HL-60 (cell line): ENCODE results near the gene ITGA4.

Experiments used
- GABPA ChIP-seq: IDR thresholded peaks from 2 replicates; pipeline ENCODE4 v1.6.1; 2012; ENCODE audit warnings: low read depth
- POLR2AphosphoS5 ChIP-seq: IDR thresholded peaks from 2 replicates; pipeline ENCODE4 v1.6.1; 2012; ENCODE audit warnings: low read depth
- SPI1 ChIP-seq: IDR thresholded peaks from 2 replicates; pipeline ENCODE4 v1.6.1; 2012; ENCODE audit warnings: low read depth, mild to moderate bottlenecking, borderline replicate concordance
- TF ChIP-seq, protein P1 (sequence below): IDR thresholded peaks from one replicate; pipeline ENCODE4 v1.5.1; 2011; ENCODE audit warnings: low read length, control low read depth, inconsistent platforms; ENCODE audit not compliant: insufficient read depth
- TF ChIP-seq, protein P2 (sequence below): IDR thresholded peaks from 2 replicates; pipeline ENCODE4 v1.6.1; 2012; ENCODE audit warnings: low read depth; ENCODE audit not compliant: insufficient replicate concordance

DNA sequence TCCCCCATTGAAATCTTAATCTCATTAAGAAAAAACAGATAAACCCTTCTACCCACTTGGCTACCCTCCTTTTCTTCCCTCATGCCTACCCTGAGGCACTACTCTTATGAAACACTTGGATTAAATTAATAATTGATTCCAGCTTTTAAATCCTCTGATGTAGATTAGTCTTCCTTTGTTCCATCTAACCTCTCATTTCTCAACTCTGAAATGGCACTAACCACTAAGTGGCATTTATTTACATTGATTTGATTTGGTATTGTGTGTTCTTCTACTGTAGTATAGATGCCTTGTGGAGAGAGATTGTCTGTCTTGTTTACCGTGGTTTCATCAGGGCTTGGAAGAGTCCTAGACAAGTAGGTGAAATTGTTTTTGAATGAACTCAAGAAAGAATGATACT, 26.7 kb downstream of the ITGA4 start:
- TF ChIP-seq, protein P1, sequence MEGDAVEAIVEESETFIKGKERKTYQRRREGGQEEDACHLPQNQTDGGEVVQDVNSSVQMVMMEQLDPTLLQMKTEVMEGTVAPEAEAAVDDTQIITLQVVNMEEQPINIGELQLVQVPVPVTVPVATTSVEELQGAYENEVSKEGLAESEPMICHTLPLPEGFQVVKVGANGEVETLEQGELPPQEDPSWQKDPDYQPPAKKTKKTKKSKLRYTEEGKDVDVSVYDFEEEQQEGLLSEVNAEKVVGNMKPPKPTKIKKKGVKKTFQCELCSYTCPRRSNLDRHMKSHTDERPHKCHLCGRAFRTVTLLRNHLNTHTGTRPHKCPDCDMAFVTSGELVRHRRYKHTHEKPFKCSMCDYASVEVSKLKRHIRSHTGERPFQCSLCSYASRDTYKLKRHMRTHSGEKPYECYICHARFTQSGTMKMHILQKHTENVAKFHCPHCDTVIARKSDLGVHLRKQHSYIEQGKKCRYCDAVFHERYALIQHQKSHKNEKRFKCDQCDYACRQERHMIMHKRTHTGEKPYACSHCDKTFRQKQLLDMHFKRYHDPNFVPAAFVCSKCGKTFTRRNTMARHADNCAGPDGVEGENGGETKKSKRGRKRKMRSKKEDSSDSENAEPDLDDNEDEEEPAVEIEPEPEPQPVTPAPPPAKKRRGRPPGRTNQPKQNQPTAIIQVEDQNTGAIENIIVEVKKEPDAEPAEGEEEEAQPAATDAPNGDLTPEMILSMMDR, result no peak
- TF ChIP-seq POLR2AphosphoS5, result no peak
- TF ChIP-seq, protein P2, sequence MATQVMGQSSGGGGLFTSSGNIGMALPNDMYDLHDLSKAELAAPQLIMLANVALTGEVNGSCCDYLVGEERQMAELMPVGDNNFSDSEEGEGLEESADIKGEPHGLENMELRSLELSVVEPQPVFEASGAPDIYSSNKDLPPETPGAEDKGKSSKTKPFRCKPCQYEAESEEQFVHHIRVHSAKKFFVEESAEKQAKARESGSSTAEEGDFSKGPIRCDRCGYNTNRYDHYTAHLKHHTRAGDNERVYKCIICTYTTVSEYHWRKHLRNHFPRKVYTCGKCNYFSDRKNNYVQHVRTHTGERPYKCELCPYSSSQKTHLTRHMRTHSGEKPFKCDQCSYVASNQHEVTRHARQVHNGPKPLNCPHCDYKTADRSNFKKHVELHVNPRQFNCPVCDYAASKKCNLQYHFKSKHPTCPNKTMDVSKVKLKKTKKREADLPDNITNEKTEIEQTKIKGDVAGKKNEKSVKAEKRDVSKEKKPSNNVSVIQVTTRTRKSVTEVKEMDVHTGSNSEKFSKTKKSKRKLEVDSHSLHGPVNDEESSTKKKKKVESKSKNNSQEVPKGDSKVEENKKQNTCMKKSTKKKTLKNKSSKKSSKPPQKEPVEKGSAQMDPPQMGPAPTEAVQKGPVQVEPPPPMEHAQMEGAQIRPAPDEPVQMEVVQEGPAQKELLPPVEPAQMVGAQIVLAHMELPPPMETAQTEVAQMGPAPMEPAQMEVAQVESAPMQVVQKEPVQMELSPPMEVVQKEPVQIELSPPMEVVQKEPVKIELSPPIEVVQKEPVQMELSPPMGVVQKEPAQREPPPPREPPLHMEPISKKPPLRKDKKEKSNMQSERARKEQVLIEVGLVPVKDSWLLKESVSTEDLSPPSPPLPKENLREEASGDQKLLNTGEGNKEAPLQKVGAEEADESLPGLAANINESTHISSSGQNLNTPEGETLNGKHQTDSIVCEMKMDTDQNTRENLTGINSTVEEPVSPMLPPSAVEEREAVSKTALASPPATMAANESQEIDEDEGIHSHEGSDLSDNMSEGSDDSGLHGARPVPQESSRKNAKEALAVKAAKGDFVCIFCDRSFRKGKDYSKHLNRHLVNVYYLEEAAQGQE, result no peak
- TF ChIP-seq SPI1, result no peak
- TF ChIP-seq GABPA, result no peak
